Fibroblast of the aortic adventitia (primary cell): ENCODE results near the gene PPP1R37. TPM values are rescaled to one million over a fixed set of nuclear protein-coding genes. Genes with fewer than 3 reads are reported as not detected.

Experiments used
- DNase-seq: peaks from one replicate; pipeline ENCODE4 v3.0.0-alpha.2; 2010; ENCODE audit warnings: low read depth
- H3K4me3 ChIP-seq: 2 replicates; pipeline ENCODE4 v1.5.1; 2011; ENCODE audit warnings: low read depth, mild to moderate bottlenecking, control low read depth, low read length, moderate library complexity
- total RNA-seq: library from RNA; depleted of rRNA; stranded (reverse); fragments of >200 nt; gene quantifications from 2 replicates; pipeline ENCODE4 v1.2.3, GENCODE V29; 2012; ENCODE audit warnings: low replicate concordance
- TF ChIP-seq, protein P1 (sequence below): IDR thresholded peaks from 2 replicates; pipeline ENCODE4 v1.5.1; 2011; ENCODE audit warnings: mild to moderate bottlenecking, low read length, control low read depth, inconsistent platforms; ENCODE audit not compliant: insufficient read depth

PPP1R37 gene
- total RNA-seq, 1 donor = 28.0 TPM

DNA sequence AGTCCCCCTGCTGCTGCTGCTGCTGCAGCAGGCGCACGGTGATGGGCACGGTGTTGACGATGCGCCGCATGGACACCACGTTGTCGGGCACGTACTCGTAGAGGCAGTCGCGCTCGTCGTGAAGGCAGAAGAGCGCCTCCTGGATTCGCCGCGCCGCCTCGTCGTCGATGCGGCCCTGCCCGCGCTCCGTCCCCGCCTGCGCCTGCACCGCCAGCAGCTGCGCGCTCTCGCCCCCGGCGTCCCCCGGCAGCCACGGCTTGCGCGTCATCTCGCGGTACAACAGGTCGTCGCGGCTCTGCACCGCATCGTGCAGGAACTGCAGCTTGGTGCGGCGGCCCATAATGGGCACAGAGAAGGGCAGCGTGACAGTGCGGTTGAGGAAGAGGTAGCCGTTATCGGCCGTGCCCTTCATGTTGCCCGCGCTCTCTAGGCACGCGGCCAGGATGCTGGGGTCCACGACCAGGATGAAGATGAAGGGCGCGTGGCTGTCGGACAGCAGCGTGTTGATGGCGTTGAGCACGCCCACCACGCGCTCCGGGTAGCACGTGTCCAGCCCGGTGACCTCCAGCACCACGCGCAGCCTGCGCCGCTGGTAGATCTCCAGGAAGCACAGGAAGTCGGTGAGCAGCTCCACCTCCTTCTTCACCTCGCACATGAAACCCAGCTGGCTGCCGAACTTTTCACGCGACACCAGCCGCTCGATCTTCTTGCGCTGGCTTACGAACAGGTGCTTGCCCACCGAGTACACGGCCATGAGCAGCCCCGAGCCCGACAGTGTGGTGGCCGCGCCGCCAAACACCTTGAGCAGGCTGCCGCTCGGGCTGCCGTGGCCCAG, 59.7 kb downstream of the PPP1R37 start:
- H3K4me3 ChIP-seq = peak overlapping the region; percentile 13
- TF ChIP-seq, protein P1, sequence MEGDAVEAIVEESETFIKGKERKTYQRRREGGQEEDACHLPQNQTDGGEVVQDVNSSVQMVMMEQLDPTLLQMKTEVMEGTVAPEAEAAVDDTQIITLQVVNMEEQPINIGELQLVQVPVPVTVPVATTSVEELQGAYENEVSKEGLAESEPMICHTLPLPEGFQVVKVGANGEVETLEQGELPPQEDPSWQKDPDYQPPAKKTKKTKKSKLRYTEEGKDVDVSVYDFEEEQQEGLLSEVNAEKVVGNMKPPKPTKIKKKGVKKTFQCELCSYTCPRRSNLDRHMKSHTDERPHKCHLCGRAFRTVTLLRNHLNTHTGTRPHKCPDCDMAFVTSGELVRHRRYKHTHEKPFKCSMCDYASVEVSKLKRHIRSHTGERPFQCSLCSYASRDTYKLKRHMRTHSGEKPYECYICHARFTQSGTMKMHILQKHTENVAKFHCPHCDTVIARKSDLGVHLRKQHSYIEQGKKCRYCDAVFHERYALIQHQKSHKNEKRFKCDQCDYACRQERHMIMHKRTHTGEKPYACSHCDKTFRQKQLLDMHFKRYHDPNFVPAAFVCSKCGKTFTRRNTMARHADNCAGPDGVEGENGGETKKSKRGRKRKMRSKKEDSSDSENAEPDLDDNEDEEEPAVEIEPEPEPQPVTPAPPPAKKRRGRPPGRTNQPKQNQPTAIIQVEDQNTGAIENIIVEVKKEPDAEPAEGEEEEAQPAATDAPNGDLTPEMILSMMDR = no peak
- peak; percentile 40 for DNase-seq

DNA sequence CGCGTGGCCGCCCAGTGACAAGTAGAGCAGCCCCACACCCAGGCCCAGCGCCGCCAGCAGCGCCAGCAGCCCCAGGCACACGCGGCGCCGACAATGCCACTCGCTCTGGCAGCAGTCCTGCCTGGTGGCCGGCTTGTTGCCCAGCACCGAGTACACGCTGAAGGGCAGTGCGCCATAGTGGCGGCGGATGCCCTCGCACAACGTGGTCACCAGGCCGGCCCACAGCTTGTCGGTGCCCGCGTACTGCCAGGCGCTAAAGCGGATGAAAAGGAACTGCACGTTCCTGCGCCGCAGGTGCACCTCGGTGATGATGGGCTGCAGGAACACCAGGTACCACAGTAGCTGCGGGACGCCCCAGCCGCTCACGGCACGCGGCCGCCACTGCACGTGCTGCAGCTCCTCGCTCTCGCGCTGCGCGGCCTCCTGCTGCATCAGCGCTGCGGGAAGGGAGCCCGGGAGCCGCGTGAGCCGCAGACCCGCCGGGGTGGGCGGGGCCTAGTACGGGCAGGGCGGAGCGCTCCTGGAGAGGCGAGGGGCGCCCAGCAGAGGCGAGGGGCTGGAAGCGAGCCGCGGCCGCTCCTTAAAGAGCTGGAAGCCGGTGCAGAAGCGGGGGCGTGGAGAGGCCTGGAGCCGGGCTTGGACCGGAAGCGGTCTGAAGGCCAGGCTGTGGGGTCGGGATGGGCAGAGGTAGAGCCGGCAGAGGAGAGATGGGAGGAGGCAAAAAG, 60.5 kb downstream of the PPP1R37 start:
- peak; percentile 42 for DNase-seq
- peak overlapping the region; percentile 9 for H3K4me3 ChIP-seq
- TF ChIP-seq, protein P1 = no peak

DNA sequence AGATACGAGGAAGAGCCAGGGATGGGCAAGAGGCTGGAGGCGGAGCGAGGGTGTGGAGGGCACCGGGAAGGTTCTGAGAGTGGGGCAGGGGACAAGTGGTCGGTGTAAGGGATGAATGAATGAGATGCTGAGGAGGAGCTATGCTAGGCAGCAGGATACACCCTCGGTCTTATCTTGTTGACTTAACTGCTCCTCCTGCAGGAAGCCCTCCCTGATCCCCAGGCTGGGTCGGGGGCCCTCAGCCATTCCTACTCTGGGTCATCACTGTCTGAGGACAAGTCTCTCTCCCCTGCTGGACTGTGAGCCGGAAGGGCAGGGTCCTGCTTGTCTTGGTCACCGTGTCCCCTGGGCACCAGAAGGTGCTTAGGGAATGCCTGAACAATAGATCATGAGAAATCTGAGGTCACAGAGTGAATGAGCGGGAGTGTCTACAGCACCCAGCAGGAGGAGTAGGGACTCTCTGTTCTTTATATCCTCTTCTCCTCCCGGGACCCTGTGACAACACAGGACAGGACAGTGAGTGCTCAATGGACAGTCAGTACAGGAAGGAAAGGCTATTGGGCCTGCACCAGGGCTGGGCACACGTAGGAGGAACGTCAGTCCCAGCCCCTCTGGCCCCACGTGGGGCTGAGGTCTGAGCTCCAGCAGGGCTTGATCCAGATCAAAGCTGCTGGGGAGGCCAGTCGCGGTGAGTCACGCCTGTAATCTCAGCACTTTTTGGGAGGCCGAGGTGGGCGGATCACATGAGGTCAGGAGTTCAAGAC, 61.3 kb downstream of the PPP1R37 start:
- H3K4me3 ChIP-seq = no peak overlapping the region
- TF ChIP-seq, protein P1 = no peak
- DNase-seq = peak; percentile 83

DNA sequence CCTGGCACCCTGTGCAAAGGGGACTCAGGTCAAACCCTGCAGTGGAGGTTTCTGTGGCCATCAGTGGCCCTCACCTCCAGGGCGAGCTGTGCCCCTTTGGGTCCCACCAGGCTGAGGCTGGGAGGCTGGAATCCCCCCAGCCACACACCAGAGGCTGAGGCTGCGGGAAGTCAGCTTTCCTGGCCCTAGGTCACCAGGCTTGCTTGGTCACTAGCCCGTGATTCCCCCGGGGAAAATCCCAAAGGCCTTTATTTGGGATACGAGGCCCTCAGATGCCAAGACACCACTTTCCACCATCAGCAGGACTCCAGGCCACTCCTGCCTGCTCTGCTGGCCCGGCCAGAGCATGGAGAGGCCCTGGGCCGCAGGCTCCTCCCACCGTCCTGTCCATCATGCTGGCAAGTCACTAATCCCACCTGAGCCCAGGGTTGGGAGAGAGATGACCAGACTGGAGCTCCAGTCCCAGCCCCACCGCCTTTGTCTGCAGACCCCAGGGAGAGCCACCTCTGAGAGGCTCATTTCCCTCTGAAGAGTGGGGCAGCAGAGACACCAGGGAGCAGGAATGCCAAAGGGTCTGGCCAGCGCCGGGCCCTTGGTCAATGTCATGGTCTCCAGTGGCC, 63.1 kb downstream of the PPP1R37 start:
- no peak overlapping the region for H3K4me3 ChIP-seq
- DNase-seq = no peak
- TF ChIP-seq, protein P1 = no peak

DNA sequence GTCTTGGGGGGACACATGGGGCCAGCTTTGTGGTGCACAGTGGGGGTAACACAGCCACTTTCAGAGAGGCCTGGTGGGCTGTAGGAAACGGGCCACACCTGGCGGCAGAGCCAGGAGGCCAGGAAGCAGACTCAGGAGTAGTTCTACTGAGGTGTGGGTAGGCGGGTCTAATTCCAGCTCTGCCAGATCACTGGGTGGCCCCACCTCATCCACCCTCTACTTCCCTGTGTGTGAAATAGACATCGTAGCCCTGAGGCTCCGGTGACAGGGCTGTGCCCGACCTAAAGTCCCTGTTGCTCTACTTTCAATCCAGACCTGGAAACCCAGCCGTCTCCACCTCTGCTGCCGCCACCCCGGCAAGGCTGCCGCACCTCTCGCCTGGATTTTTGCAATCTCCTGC, 63.8 kb downstream of the PPP1R37 start:
- DNase-seq = no peak
- TF ChIP-seq, protein P1 = no peak
- no peak overlapping the region for H3K4me3 ChIP-seq

DNA sequence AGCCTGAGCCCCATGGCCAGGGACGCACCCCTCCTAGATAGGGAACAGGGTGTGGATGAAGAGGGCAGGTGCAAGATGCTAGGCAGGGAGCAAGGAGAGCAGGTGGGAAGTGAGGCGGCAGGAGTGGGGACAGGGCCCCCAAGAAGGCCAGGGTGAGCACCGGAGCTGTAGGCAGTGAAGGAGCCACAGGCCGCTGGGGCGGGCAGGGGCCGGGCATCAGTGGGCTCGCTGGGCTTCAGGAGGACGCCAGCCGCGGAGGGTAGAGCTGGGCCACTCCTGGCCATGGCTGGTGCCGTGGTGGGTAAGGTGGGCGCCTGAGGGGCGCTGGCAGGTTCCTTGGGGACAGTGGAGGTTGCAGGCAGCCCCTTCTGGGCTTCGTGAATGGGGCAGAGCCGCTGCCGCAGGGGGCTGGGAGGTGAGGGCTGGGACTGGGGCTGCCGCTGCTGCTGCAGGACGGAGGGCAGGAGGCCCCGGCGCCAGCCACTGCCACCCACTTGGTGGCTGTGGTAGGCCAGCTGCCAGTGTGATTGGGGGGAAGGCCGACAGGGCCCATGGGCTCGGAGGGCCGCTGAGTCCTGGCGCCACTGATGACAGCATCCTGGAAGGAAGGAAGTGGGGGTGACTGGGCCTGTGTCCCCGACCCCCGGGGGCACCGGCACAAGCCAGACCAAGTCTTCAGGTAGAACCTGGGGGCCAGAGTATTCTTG, 65.7 kb downstream of the PPP1R37 start:
- H3K4me3 ChIP-seq = no peak overlapping the region
- TF ChIP-seq, protein P1 = no peak
- DNase-seq = no peak
